HAP-1 (cell line): ENCODE measurements around the gene WWOX.

Experiments
- DNase-seq, 2 experiments: peaks; one replicate each; pipeline ENCODE4 v3.0.0-alpha.2; 2016 to 2020; ENCODE audit warnings: low spot score in 2 of 2
- H3K27me3 ChIP-seq: fragments of 250-450 bp; sonication (Bioruptor Pico); 2 replicates; pipeline ENCODE4 v1.5.1; 2020; ENCODE audit warnings: low read depth, mild to moderate bottlenecking, moderate library complexity
- H3K36me3 ChIP-seq: fragments of 250-450 bp; sonication (Bioruptor Pico); replicated peaks from 2 replicates; pipeline ENCODE4 v1.5.1; 2020; ENCODE audit warnings: mild to moderate bottlenecking
- H3K4me1 ChIP-seq: fragments of 250-450 bp; sonication (Bioruptor Pico); 2 replicates; pipeline ENCODE4 v1.5.1; 2020; ENCODE audit warnings: mild to moderate bottlenecking
- H3K4me3 ChIP-seq: fragments of 250-450 bp; sonication (Bioruptor Pico); 2 replicates; pipeline ENCODE4 v1.5.1; 2020; ENCODE audit warnings: mild to moderate bottlenecking, moderate library complexity
- H3K9me3 ChIP-seq: fragments of 250-450 bp; sonication (Bioruptor Pico); 2 replicates; pipeline ENCODE4 v1.5.1; 2020; ENCODE audit warnings: mild to moderate bottlenecking, moderate library complexity
- in situ Hi-C: fragments of 300-500 bp; cut with MboI; formaldehyde crosslinking; loops from 3 replicates; pipeline ENCODE4 v1.14.3; 2020; ENCODE audit warnings: low sequenced_read_pairs, inconsistent platforms, mixed read lengths

Gene WWOX

GRCh38 chr16:78116946-78117345, 17.5 kb downstream of the WWOX start:
- peaks cover 17% of the 10 kb centered on the region for H3K36me3 ChIP-seq
- no peaks in the 10 kb centered on the region for H3K9me3 ChIP-seq
- no peak overlapping the region for H3K4me3 ChIP-seq
- in situ Hi-C loops = loop anchor here (25.0 kb wide), 1 partner anchor 1495 kb away; the partner anchor contains the start of gene MAF
- no peak for DNase-seq
- H3K4me1 ChIP-seq = no peaks in the 10 kb centered on the region
- no peaks in the 10 kb centered on the region for H3K27me3 ChIP-seq

DNA sequence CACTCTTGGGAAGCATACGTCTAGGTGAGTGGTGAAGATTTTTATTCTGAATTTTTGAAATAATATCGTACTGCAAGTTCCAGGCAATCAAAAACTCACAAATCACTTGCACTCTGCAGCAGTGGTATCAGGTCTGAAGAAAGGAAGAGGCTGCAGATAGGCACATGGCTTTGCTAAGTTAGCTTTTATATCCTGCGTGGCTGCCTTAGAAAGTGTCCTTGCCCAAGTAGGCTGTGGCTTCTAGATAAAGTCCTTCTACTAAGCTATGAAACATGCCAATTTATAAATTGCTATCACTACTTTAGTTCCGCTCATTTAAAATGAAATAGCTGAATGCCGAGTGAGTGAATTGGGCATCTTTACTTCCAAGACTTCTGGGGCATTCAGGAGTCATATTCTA, 17.9 kb downstream of the WWOX start:
- H3K36me3 ChIP-seq = peaks cover 17% of the 10 kb centered on the region
- no peaks in the 10 kb centered on the region for H3K4me1 ChIP-seq
- no peak overlapping the region for H3K4me3 ChIP-seq
- no peak for DNase-seq
- no peaks in the 10 kb centered on the region for H3K27me3 ChIP-seq
- in situ Hi-C loops = loop anchor here (25.0 kb wide), 1 partner anchor 1495 kb away; the partner anchor contains the start of gene MAF
- H3K9me3 ChIP-seq = no peaks in the 10 kb centered on the region

DNA sequence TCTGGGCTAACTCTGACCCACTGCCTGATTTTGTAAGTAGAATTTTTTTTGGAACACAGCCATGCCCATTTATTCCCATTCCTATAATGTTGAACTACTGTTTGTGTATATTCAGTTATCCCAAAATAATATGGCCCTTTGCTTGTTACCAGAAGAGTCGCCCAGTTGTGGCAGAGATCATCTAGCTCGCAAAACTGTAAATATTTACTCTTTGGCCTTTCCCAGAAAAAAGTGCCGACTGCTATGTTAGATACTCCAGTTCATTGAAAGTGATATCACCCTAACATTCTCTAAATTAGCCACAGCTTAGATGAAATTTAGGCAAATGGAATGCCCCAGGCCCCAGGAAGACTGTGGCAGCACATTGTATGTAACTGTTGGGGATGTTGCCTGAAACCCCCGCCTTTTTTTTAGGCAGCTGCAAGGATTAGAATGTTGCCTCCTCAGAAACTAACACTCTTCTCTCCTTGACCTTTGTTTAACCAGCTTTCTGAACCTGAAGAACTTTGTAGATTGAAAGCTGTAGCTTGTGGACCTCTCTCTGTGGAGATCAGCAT, 19.1 kb downstream of the WWOX start:
- no peak overlapping the region for H3K4me3 ChIP-seq
- H3K36me3 ChIP-seq = peaks cover 17% of the 10 kb centered on the region
- no peak for DNase-seq
- no peaks in the 10 kb centered on the region for H3K9me3 ChIP-seq
- no peaks in the 10 kb centered on the region for H3K27me3 ChIP-seq
- in situ Hi-C loops = loop anchor here (25.0 kb wide), 1 partner anchor 1494 kb away; the partner anchor contains the start of gene MAF
- no peaks in the 10 kb centered on the region; the same call in 1 of the 2 replicates for H3K4me1 ChIP-seq

DNA sequence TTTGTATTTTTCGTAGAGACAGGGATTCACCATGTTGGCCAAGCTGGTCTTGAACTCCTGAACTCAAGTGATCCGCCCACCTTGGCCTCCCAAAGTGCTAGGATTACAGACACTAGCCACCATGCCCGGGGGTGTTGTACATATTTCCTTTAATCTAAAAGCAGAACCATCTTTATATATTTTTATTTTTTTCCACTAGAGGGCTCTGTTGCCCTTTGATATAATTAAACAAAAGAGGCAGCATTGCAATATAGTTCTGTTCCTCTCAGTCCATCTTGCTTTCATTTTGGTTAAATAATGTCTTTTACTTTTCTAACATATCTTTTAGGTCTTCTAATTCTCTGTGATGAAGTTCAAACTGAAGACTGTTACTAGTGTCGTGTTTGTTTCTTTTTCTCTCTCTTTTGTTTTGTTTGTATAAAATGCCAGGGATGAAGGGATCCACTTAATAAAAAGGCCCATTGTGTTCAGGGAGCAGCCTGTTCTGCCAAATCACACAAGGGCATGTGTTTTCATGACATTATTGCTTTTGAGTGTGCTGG, 23.4 kb downstream of the WWOX start:
- peak; percentile 48 to 78 for DNase-seq
- no peaks in the 10 kb centered on the region; the same call in 1 of the 2 replicates for H3K4me1 ChIP-seq
- no peak overlapping the region for H3K4me3 ChIP-seq
- no peaks in the 10 kb centered on the region for H3K27me3 ChIP-seq
- in situ Hi-C loops = loop anchor here (10.0 to 25.0 kb wide), 2 partner anchors 112 to 1489 kb away; partner anchors contain the start of gene MAF
- peaks cover 3% of the 10 kb centered on the region; the same call in 1 of the 2 replicates for H3K36me3 ChIP-seq
- no peaks in the 10 kb centered on the region for H3K9me3 ChIP-seq

- Histone ChIP-seq H3K4me3 (no peak overlapping the region), H3K9me3 (no peaks in the 10 kb centered on the region), H3K27me3 (no peaks in the 10 kb centered on the region), H3K4me1 (no peaks in the 10 kb centered on the region; the same call in 1 of the 2 replicates), H3K36me3 (no peaks in the 10 kb centered on the region)
- in situ Hi-C loops = loop anchor here (10.0 kb wide), 1 partner anchor 110 kb away; no protein-coding TSS in a partner anchor
- DNase-seq = no peak
Measured at GRCh38 chr16:78125112-78125844, 25.8 kb downstream of the WWOX start.

GRCh38 chr16:78126662-78127061, 27.2 kb downstream of the WWOX start:
- no peak for DNase-seq
- in situ Hi-C loops = loop anchor here (10.0 kb wide), 1 partner anchor 108 kb away; no protein-coding TSS in a partner anchor
- Histone ChIP-seq H3K9me3 (no peaks in the 10 kb centered on the region), H3K4me1 (no peaks in the 10 kb centered on the region; the same call in 1 of the 2 replicates), H3K4me3 (no peak overlapping the region), H3K27me3 (no peaks in the 10 kb centered on the region), H3K36me3 (no peaks in the 10 kb centered on the region)

- Histone ChIP-seq H3K4me1 (no peaks in the 10 kb centered on the region; the same call in 1 of the 2 replicates), H3K36me3 (no peaks in the 10 kb centered on the region), H3K9me3 (no peaks in the 10 kb centered on the region), H3K4me3 (no peak overlapping the region), H3K27me3 (no peaks in the 10 kb centered on the region)
- DNase-seq = no peak
- in situ Hi-C loops = loop anchor here (10.0 kb wide), 1 partner anchor 108 kb away; no protein-coding TSS in a partner anchor
Measured at GRCh38 chr16:78127130-78127529, 27.7 kb downstream of the WWOX start.

DNA sequence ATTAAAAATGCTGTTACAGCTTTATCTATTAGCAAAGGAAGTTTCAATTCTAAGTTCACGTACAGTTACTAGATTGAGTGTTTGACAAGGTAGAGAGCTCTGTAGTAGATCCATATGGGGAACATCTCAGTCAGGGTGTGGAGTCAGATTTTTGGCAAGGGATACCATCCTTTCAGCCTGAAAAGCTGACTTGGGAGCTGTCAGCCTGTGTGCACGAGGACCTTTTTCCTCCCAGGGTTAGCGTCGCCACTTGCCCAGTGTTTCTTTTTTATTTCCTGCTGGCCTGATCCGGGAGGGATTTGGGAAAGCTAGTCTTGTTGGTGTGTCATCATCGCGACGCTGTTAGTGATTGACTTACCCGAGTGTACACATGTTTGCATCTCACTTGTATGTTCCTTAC, 29.5 kb downstream of the WWOX start:
- H3K4me3 ChIP-seq = no peak overlapping the region
- no peaks in the 10 kb centered on the region for H3K27me3 ChIP-seq
- in situ Hi-C loops = loop anchor here (10.0 kb wide), 1 partner anchor 106 kb away; no protein-coding TSS in a partner anchor
- no peaks in the 10 kb centered on the region for H3K4me1 ChIP-seq
- DNase-seq = no peak
- H3K9me3 ChIP-seq = no peaks in the 10 kb centered on the region
- no peaks in the 10 kb centered on the region for H3K36me3 ChIP-seq

GRCh38 chr16:78129349-78129748, 29.9 kb downstream of the WWOX start:
- DNase-seq = no peak
- H3K4me3 ChIP-seq = no peak overlapping the region
- in situ Hi-C loops = loop anchor here (10.0 kb wide), 1 partner anchor 105 kb away; no protein-coding TSS in a partner anchor
- no peaks in the 10 kb centered on the region for H3K27me3 ChIP-seq
- no peaks in the 10 kb centered on the region for H3K4me1 ChIP-seq
- no peaks in the 10 kb centered on the region for H3K9me3 ChIP-seq
- H3K36me3 ChIP-seq = no peaks in the 10 kb centered on the region

GRCh38 chr16:78130083-78130608, 30.7 kb downstream of the WWOX start:
- Histone ChIP-seq H3K36me3 (no peaks in the 10 kb centered on the region), H3K4me3 (no peak overlapping the region), H3K4me1 (no peaks in the 10 kb centered on the region), H3K9me3 (no peaks in the 10 kb centered on the region), H3K27me3 (no peaks in the 10 kb centered on the region)
- in situ Hi-C loops = no loop called here
- DNase-seq = no peak

DNA sequence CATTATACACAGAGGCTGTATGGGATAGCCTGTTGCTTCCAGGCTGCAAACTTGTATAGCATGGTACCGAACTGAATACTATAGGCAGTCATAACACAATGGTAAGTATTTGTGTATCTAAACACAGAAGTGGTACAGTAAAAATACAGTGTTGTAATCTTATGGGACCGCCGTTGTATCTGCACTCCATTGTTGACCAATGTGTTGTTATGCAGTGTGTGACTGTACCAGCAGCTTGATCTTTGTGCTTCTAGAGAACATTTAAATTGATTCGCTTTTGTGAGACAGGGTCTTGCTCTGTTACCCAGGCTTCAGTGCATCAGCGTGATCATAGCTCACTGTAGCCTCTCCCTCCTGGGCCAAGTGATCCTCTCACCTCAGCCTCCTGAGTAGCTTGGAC, 31.5 kb downstream of the WWOX start:
- no peak for DNase-seq
- no peak overlapping the region for H3K4me3 ChIP-seq
- H3K4me1 ChIP-seq = no peaks in the 10 kb centered on the region
- in situ Hi-C loops = no loop called here
- H3K9me3 ChIP-seq = no peaks in the 10 kb centered on the region
- no peaks in the 10 kb centered on the region for H3K27me3 ChIP-seq
- no peaks in the 10 kb centered on the region for H3K36me3 ChIP-seq

DNA sequence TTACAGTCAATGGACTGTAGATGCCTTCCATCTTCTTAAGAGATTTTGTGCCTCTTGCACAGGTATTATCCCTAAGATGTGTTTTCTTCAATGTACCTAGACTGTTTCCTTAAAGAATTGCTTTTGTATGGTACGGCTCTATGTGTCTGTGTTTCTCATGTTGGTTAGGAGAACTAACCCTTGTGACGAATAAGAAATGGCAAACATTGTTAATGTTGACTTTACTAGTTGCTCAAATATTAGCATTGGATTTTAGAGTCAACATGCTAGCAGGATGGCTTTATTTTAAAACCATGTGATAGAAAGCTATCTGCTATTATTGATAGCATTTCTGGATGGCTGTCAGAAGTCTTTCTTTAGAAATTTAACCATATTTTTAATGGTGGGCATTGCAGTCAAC, 34.5 kb downstream of the WWOX start:
- H3K4me1 ChIP-seq = no peaks in the 10 kb centered on the region
- in situ Hi-C loops = no loop called here
- H3K9me3 ChIP-seq = no peaks in the 10 kb centered on the region
- no peak for DNase-seq
- no peak overlapping the region for H3K4me3 ChIP-seq
- H3K36me3 ChIP-seq = no peaks in the 10 kb centered on the region
- no peaks in the 10 kb centered on the region for H3K27me3 ChIP-seq

GRCh38 chr16:78134944-78135619, 35.6 kb downstream of the WWOX start:
- in situ Hi-C loops = no loop called here
- no peak for DNase-seq
- H3K27me3 ChIP-seq = no peaks in the 10 kb centered on the region
- H3K9me3 ChIP-seq = no peaks in the 10 kb centered on the region
- no peak overlapping the region for H3K4me3 ChIP-seq
- no peaks in the 10 kb centered on the region for H3K36me3 ChIP-seq
- no peaks in the 10 kb centered on the region for H3K4me1 ChIP-seq
